ENCODE data around the gene KCNQ4. TPM values are rescaled to one million over a fixed set of nuclear protein-coding genes. Genes with fewer than 3 reads are reported as not detected.
A peak's percentile ranks its signal among the peaks of the same experiment; 100 is the strongest.

The KCNQ4 gene
- total and polyA plus RNA-seq, 2 experiments from 2014 or later: 0.13 to 3.7 TPM

GRCh38 chr1:40880813-40881549 lies 97.4 kb downstream of the KCNQ4 start:
- no peaks in the 10 kb centered on the region for H3K9me3 ChIP-seq (ENCODE audit: low read depth)
- no peaks in the 10 kb centered on the region for H3K36me3 ChIP-seq
- peaks cover 27% of the 10 kb centered on the region for H3K27me3 ChIP-seq
- no peak overlapping the region for H3K4me3 ChIP-seq
- no peak for TF ChIP-seq CTCF (IDR thresholded peaks at IDR 0.05; ENCODE audit: low read depth, low read length)
- H3K27ac ChIP-seq: no peak overlapping the region
- H3K4me1 ChIP-seq (ENCODE audit: low read depth): no peaks in the 10 kb centered on the region
- no peak for DNase-seq (ENCODE audit: low read depth in 1 of 2, low spot score in 1 of 2)

GRCh38 chr1:40884055-40884795 lies 100.6 kb downstream of the KCNQ4 start:
- no peaks in the 10 kb centered on the region for H3K9me3 ChIP-seq (ENCODE audit: low read depth)
- H3K4me1 ChIP-seq (ENCODE audit: low read depth): no peaks in the 10 kb centered on the region
- DNase-seq (ENCODE audit: low read depth in 1 of 2, low spot score in 1 of 2): peak in 1 of 2 donors; percentile 19
- H3K27me3 ChIP-seq: peaks cover 36% of the 10 kb centered on the region
- H3K27ac ChIP-seq: no peak overlapping the region
- H3K36me3 ChIP-seq: no peaks in the 10 kb centered on the region
- no peak for TF ChIP-seq CTCF (IDR thresholded peaks at IDR 0.05; ENCODE audit: low read depth, low read length)
- peak overlapping the region; percentile 11 for H3K4me3 ChIP-seq

GRCh38 chr1:40886318-40887011 lies 102.9 kb downstream of the KCNQ4 start:
- no peak overlapping the region for H3K4me3 ChIP-seq
- DNase-seq (ENCODE audit: low read depth in 1 of 2, low spot score in 1 of 2): no peak
- H3K27ac ChIP-seq: no peak overlapping the region
- H3K4me1 ChIP-seq (ENCODE audit: low read depth): no peaks in the 10 kb centered on the region
- no peak for TF ChIP-seq CTCF (IDR thresholded peaks at IDR 0.05; ENCODE audit: low read depth, low read length)
- no peaks in the 10 kb centered on the region for H3K36me3 ChIP-seq
- no peaks in the 10 kb centered on the region for H3K9me3 ChIP-seq (ENCODE audit: low read depth)
- H3K27me3 ChIP-seq: peaks cover 36% of the 10 kb centered on the region

GRCh38 chr1:40887012-40887378 lies 103.4 kb downstream of the KCNQ4 start:
- Histone ChIP-seq H3K4me1 (ENCODE audit: low read depth) (no peaks in the 10 kb centered on the region), H3K9me3 (ENCODE audit: low read depth) (no peaks in the 10 kb centered on the region), H3K4me3 (no peak overlapping the region), H3K36me3 (no peaks in the 10 kb centered on the region), H3K27ac (no peak overlapping the region), H3K27me3 (peaks cover 36% of the 10 kb centered on the region)
- no peak for TF ChIP-seq CTCF (IDR thresholded peaks at IDR 0.05; ENCODE audit: low read depth, low read length)
- DNase-seq (ENCODE audit: low read depth in 1 of 2, low spot score in 1 of 2): no peak

GRCh38 chr1:40887652-40888051 lies 104.1 kb downstream of the KCNQ4 start:
- TF ChIP-seq CTCF (IDR thresholded peaks at IDR 0.05; ENCODE audit: low read depth, low read length): no peak
- H3K36me3 ChIP-seq: no peaks in the 10 kb centered on the region
- no peaks in the 10 kb centered on the region for H3K9me3 ChIP-seq (ENCODE audit: low read depth)

More at GRCh38 chr1:40887652-40888051, 104.1 kb downstream of the KCNQ4 start:
- Histone ChIP-seq H3K27ac (no peak overlapping the region), H3K4me3 (no peak overlapping the region), H3K4me1 (ENCODE audit: low read depth) (no peaks in the 10 kb centered on the region), H3K27me3 (peaks cover 36% of the 10 kb centered on the region)
- DNase-seq (ENCODE audit: low read depth in 1 of 2, low spot score in 1 of 2): no peak

Other genes with a start within 250 kb of the KCNQ4 start
- gene RIMS3, start 118.1 kb upstream of the KCNQ4 start, total RNA-seq: 33.0 and 39.3 TPM in 2 replicates
- gene RIMS3, start 118.1 kb upstream of the KCNQ4 start, polyA plus RNA-seq: 29.1 and 29.7 TPM in 2 replicates
- gene NFYC, start 92.1 kb upstream of the KCNQ4 start, total RNA-seq: 124 and 130 TPM in 2 replicates
- 143 and 149 TPM in 2 replicates for gene NFYC, start 92.1 kb upstream of the KCNQ4 start, polyA plus RNA-seq
- 92.7 and 98.6 TPM in 2 replicates for gene CITED4, start 78.6 kb downstream of the KCNQ4 start, total RNA-seq
- gene CITED4, start 78.6 kb downstream of the KCNQ4 start, polyA plus RNA-seq: 180 and 207 TPM in 2 replicates
- 18.7 and 25.2 TPM in 2 replicates for gene CTPS1, start 195.9 kb downstream of the KCNQ4 start, total RNA-seq
- gene CTPS1, start 195.9 kb downstream of the KCNQ4 start, polyA plus RNA-seq: 26.0 and 38.0 TPM in 2 replicates
- gene SLFNL1, start 237.9 kb downstream of the KCNQ4 start, total RNA-seq: 1.5 and 3.0 TPM in 2 replicates
- 0.73 and 1.0 TPM in 2 replicates for gene SLFNL1, start 237.9 kb downstream of the KCNQ4 start, polyA plus RNA-seq

Data from cardiac muscle cell (in vitro differentiated cells and primary cell).